ENCODE data around the gene ADCY3.

The ADCY3 gene

DNA sequence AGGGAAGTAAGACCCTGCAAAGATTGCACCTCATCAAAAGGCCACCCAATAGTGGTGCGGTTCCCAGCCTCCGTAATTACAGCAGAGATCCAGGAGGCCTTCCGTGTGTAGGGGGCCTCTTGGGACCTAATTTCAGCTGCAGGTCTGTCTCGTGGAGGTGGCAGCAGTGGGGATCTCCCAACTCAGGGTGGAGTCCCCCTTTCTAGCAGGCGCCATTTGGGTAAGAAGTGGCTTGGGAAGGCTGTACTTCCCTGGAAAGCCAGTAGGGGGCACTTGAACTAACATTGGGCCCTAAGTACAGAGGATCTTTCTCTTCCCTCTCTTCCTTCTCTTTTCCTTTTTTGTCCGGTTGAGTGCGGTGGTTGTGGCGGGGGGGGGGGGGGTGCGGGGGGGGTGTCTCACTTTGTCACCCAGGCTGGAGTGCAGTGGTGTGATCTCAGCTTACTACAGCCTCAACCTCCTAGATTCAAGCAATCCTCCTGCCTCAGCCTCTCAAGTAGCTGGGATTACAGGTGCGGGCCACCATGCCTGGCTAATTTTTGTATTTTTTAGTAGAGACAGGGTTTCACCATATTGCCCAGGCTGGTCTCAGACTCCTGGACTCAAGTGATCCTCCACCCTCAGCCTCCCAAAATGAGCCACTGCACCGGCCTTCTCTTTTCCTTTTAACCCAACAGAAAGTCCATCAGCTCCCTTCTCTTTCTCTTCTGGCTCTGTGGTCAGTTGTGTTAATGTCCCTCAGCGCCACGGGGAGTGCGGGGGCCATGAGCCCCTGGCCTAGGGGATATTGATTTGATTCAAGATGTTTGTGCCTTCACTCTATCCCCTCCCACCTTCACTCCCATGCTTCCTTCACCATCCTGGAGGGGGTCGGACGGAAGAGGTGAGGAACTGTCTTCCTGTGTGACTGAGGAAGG lies 94.8 kb downstream of the ADCY3 start:
- no peaks in the 10 kb centered on the region for H3K9me3 Mint-ChIP-seq
- ATAC-seq (peak; percentile 31), DNase-seq (peak; percentile 48)
- peak overlapping the region; percentile 22 for H3K27ac Mint-ChIP-seq
- no peaks in the 10 kb centered on the region for H3K27me3 Mint-ChIP-seq
- peaks cover 22% of the 10 kb centered on the region for H3K4me1 Mint-ChIP-seq
- no peak overlapping the region for H3K4me3 Mint-ChIP-seq
- H3K36me3 Mint-ChIP-seq (ENCODE audit: low read depth), result peaks cover 49% of the 10 kb centered on the region

DNA sequence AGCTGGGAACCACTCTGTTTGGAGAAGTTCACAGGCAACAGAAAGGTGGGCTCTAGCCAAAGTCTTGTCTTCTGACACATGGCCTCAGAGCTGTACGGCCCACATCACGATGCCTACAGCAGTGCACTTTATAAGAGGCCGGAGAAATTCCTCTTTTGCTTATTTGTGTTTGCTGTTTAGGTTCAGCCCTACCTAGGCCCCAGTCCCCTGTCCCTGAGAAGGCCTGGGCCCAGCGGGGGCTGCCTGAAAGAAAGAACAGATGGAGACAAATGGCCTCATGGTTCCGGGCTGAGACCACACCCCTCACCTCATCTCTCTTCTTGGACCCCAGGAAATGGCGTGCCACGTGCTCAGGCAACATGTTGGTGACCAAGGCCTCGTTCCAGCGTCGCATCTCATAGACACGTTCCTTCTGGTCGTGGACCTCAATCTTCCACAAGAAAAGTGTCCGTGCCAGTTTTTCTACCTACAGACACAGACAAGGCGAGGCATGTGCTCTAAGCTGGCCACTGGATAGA lies 95.9 kb downstream of the ADCY3 start:
- Mint-ChIP-seq H3K9me3 (no peaks in the 10 kb centered on the region), H3K27me3 (no peaks in the 10 kb centered on the region), H3K4me3 (no peak overlapping the region), H3K4me1 (peaks cover 22% of the 10 kb centered on the region), H3K36me3 (ENCODE audit: low read depth) (peaks cover 51% of the 10 kb centered on the region), H3K27ac (no peak overlapping the region)
- DNase-seq (no peak), ATAC-seq (no peak)

DNA sequence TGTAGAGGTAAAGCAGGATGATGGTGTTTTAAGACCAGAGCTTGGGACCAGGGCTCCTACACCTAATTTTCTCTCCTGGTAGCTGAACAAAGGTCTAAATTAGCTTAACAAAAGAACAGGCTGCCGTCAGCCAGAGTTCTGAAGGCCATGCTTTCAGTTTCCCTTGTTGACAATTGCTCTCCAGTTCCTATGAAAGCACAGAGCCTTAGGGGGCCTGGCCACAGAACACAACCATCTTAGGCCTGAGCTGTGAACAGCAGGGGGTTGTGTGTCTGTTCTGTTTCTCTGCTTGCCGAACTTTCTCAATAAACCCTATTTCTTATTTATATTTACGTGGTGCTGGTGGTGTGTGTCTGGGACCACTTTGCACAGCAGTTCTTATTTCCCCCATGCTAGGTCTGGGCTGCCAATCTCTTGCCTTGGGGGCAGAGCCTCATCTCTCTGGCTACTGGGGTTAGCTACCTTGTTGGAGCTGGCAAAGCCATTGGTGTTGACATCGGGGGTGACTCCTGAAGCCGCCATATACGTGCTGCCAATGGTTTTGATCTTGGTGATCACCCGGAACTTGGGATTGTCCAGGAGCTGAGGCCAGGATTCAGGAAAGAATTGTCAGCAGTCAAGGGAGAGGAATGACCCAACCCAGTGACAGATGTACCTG lies 97.9 kb downstream of the ADCY3 start:
- Mint-ChIP-seq H3K4me3 (no peak overlapping the region), H3K4me1 (peaks cover 20% of the 10 kb centered on the region), H3K9me3 (no peaks in the 10 kb centered on the region), H3K36me3 (ENCODE audit: low read depth) (peaks cover 60% of the 10 kb centered on the region), H3K27ac (no peak overlapping the region), H3K27me3 (no peaks in the 10 kb centered on the region)
- ATAC-seq, result no peak
- no peak for DNase-seq

DNA sequence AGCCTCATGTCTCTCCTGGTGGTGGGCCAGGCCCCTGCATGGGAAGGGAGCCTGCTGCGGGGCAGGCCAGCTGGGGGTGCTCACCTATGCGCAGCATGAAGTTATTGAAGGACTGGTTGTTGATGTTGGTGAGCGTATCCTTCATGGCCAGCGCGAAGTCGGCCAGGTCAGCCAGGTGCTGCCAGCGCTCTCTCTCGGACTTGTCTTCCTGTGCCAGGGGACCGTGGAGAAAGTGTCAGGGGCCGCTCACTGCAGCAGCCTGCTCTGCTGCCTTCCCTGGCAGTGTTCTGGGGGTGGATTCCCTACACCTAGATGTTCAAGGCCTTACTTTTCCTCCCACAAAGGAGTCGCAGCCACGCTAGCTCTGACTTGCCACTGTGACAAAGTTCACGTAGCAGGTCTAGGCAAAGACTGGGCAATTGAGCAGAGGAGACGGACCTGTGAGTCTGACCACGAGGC lies 98.6 kb downstream of the ADCY3 start:
- no peak overlapping the region for H3K4me3 Mint-ChIP-seq
- peaks cover 67% of the 10 kb centered on the region for H3K36me3 Mint-ChIP-seq (ENCODE audit: low read depth)
- no peaks in the 10 kb centered on the region for H3K27me3 Mint-ChIP-seq
- H3K9me3 Mint-ChIP-seq, result no peaks in the 10 kb centered on the region
- DNase-seq (no peak), ATAC-seq (no peak)
- no peak overlapping the region for H3K27ac Mint-ChIP-seq
- H3K4me1 Mint-ChIP-seq, result peaks cover 15% of the 10 kb centered on the region

DNA sequence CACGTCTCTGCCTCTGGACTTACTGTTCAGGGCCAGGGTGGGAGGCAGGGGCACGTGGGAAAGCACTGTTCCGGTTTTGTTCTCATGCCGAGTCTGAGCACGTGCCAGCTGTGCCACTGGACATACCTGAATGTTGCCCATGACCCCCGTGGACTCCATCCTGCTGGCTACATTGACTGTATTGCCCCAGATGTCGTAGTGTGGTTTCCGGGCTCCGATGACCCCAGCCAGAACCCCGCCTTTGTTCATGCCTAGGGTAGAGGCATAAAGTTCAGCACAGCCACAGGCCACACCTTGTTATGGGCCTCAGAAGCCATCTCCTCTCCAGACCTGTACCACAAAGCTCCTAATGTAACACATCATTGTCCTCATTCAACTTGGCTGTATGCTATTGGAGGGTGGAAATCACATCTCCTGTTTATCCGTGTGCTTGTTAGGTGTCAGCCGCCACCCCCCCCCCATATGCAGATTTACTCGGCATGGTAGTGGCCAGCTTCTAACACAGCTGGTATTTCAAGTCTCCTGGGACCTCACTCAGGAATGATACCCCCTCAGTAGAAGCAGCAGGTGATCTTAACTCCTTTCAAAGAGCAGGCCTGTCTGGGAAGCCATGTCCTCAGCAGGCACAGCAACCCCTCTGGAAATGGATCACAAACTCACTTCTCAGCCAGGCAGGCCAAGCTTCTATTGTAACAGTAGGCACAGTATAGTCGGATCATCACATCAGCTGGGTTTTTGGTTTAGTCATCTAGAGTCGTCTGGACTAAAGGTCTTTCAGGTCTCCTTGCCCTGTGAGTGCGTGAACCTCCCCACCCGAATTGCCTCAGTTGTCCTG lies 99.2 kb downstream of the ADCY3 start:
- DNase-seq, result no peak
- ATAC-seq, result no peak
- no peak overlapping the region for H3K4me3 Mint-ChIP-seq
- no peaks in the 10 kb centered on the region for H3K9me3 Mint-ChIP-seq
- no peaks in the 10 kb centered on the region for H3K27me3 Mint-ChIP-seq
- peaks cover 8% of the 10 kb centered on the region for H3K4me1 Mint-ChIP-seq
- H3K27ac Mint-ChIP-seq, result no peak overlapping the region
- H3K36me3 Mint-ChIP-seq (ENCODE audit: low read depth), result peaks cover 69% of the 10 kb centered on the region

DNA sequence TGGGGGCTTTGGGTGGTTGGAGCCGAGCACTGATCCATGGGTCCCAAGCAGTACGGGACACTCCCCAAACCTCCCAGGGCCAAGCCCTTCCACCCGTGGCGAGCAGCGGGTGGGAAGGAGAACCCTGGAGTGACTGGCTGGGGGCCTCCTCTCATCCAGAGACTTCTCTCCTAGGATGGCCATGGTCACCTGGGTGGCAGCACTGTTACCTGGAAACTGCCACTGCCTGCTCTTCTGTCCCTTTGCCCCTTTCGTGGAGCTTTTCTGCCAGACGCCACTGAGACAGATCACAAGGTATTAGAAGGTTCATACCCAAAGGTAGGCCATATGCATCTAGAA lies 99.9 kb downstream of the ADCY3 start:
- Mint-ChIP-seq H3K36me3 (ENCODE audit: low read depth) (peaks cover 70% of the 10 kb centered on the region), H3K4me1 (peaks cover 7% of the 10 kb centered on the region), H3K27me3 (no peaks in the 10 kb centered on the region), H3K9me3 (no peaks in the 10 kb centered on the region), H3K27ac (no peak overlapping the region), H3K4me3 (no peak overlapping the region)
- DNase-seq (no peak), ATAC-seq (no peak)

DNA sequence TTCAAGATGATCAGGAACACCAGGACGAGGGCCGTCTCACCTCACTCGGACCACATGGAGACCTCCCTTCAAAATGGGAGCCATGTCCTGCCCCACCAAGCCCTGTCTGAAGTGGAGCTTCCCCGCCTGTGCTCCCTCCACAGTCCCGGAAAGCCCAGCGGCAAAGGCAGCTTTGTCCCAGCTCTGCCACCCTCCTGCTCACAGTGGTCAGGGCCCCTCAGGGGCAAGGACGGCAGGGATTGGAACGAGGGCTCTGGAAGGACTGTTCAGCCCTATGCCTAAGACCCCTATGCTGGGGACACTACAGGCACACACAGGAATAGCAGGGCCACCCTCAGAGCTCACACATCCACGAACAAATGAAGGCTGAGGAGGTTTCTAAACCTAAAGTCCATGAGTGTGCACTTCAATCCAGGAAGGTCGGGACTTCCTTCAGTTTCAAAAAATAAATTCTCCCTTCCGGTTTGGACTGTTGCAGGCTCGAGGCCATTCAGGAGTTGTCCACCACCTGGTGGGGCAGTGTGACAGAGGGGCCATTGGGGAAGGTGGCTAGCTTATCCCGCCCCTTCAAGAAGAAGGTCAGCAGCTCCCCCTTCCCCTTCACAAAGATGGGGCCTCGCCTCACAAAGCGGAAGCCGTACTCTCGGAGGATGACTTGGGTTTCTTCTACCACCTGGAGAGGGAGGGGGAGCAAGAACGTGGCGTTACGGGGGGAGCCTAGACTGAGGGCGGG lies 100.4 kb downstream of the ADCY3 start:
- DNase-seq, result no peak
- H3K4me1 Mint-ChIP-seq, result peaks cover 2% of the 10 kb centered on the region
- no peak overlapping the region for H3K27ac Mint-ChIP-seq
- H3K27me3 Mint-ChIP-seq, result no peaks in the 10 kb centered on the region
- H3K4me3 Mint-ChIP-seq, result no peak overlapping the region
- ATAC-seq, result no peak
- H3K36me3 Mint-ChIP-seq (ENCODE audit: low read depth), result peaks cover 66% of the 10 kb centered on the region
- H3K9me3 Mint-ChIP-seq, result no peaks in the 10 kb centered on the region

DNA sequence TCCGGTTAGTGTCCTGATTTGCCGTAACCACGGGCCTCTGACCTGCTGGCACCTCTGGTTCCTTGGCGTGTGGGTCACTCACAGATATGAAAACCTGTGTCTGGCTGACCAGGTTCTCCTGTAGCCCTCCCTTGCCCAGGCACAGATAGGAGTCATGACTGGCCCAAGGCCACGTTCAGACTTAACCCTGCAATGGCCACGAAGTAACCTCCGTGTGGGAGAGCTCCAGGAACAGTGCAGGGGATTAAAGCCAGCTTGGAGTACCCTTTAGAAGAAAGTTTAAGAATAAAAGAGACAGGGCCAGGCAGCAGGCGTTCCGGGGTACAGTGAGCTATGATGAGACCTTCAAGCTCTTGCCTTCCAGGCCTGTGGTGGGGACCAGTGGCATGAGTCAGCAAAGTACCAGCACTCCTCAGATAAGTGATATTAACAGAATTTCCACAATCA lies 101.3 kb downstream of the ADCY3 start:
- no peak for DNase-seq
- no peak for ATAC-seq
- H3K27ac Mint-ChIP-seq, result peak overlapping the region; percentile 14
- peaks cover 66% of the 10 kb centered on the region for H3K36me3 Mint-ChIP-seq (ENCODE audit: low read depth)
- no peaks in the 10 kb centered on the region for H3K4me1 Mint-ChIP-seq
- H3K9me3 Mint-ChIP-seq, result no peaks in the 10 kb centered on the region
- H3K4me3 Mint-ChIP-seq, result no peak overlapping the region
- H3K27me3 Mint-ChIP-seq, result no peaks in the 10 kb centered on the region

DNA sequence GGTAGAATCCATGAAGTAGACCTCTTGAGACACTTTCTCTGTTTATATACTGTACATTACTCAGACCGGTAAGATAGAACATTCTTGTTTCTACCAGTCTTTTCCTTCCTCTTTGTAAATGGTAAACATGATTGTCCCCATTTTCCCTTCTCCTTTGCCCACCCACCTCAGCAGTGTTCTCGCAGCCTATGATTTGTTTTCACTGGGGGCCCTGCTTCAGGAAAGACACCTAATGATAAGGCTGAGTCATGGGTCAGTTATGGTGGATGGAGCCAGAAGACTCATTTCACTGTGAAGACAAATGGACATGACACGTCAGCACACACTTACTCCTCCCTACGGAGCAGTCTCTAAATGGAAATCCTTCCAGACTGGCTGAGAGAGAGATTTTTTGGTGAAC lies 103.2 kb downstream of the ADCY3 start:
- DNase-seq (no peak), ATAC-seq (no peak)
- Mint-ChIP-seq H3K4me1 (no peaks in the 10 kb centered on the region), H3K4me3 (no peak overlapping the region), H3K27ac (no peak overlapping the region), H3K9me3 (no peaks in the 10 kb centered on the region), H3K27me3 (no peaks in the 10 kb centered on the region), H3K36me3 (ENCODE audit: low read depth) (peaks cover 60% of the 10 kb centered on the region)

DNA sequence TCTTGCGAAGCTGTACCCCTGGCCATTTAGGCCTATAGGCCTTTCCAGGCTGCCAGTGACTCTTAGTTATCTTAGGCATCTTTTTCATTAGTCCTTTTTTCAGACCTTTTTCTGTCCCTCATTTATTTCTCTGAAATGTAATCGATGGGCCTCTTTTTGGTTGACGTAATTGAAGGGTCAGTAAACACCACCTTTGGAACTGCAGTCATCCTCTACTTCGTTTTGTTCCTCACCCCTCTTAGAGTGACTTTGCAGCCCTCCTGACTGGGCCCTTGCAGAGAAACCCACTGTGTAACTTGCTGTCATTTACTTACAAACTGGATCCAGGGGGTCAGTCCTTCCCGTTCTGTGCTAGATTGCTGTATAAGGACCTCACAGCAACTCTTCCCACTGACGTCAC lies 103.6 kb downstream of the ADCY3 start:
- Mint-ChIP-seq H3K36me3 (ENCODE audit: low read depth) (peaks cover 57% of the 10 kb centered on the region), H3K27ac (no peak overlapping the region)

DNA sequence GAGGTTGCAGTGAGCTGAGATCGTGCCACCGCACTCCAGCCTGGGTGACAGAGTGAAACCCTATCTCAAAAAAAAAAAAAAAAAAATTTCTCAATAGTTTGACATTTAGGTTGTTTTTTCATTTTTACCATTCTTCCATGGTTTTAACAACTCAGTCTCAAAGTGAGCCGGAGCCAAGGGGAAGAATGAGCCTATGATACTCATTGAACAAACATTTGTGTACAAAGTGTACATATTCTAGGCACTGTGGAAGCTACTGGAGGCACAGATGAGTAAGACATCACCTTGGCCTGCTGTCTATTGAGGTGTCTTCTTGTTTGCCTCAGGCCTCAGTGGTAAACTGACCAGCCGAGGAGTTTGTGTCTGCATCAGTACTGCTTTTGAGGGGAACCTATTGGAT lies 104.9 kb downstream of the ADCY3 start:
- Mint-ChIP-seq H3K36me3 (ENCODE audit: low read depth) (peaks cover 51% of the 10 kb centered on the region), H3K9me3 (no peaks in the 10 kb centered on the region), H3K27me3 (no peaks in the 10 kb centered on the region), H3K27ac (no peak overlapping the region), H3K4me1 (no peaks in the 10 kb centered on the region), H3K4me3 (no peak overlapping the region)
- ATAC-seq (no peak), DNase-seq (no peak)

More for the DNA sequence above, 103.6 kb downstream of the ADCY3 start:
- Mint-ChIP-seq H3K4me3 (no peak overlapping the region), H3K9me3 (no peaks in the 10 kb centered on the region), H3K4me1 (no peaks in the 10 kb centered on the region), H3K27me3 (no peaks in the 10 kb centered on the region)
- DNase-seq (no peak), ATAC-seq (no peak)

DNA sequence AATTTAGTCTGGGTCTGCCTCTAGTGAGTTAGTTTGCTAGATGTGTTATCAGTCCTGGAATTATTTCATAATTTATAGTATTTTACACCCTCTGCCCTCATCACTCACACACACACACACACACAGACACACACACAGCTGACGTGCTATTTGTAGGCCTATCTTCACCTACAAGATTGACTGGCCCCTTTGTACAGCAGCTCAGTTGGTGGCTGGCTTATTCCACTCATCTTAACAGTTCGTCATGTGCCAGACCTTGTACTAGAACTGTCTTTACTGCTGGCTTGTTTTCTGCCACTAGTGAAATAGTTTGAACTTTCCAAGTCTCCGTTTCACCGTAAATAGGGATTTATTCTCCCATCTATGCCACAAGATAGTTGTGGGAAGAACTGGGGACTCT lies 105.5 kb downstream of the ADCY3 start:
- Mint-ChIP-seq H3K36me3 (ENCODE audit: low read depth) (peaks cover 51% of the 10 kb centered on the region), H3K27ac (no peak overlapping the region), H3K27me3 (no peaks in the 10 kb centered on the region), H3K9me3 (no peaks in the 10 kb centered on the region), H3K4me1 (no peaks in the 10 kb centered on the region), H3K4me3 (no peak overlapping the region)
- DNase-seq (no peak), ATAC-seq (no peak)

DNA sequence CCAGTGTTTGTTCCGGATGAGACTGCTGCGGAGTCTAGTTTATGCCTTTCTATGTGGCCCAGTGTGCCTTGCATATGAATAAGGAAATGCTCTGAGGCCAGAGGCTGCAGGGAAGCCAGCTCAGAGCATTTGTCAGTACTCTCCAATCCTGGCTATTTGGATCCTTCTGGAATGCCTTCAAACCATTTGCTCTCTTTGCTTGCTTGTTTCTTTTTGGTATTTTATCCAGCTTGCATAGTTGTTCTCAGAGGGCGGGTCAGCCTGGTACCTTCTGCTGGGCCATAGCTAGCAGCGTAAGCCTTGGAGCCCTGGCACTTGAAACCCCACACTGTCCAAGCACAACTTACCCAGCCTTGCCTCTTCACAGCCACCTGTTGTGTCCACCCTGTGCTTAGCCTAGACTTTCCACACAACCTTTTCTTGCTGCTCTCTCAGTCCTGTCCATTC lies 106.3 kb downstream of the ADCY3 start:
- Mint-ChIP-seq H3K27ac (no peak overlapping the region), H3K27me3 (no peaks in the 10 kb centered on the region), H3K4me3 (no peak overlapping the region), H3K9me3 (no peaks in the 10 kb centered on the region), H3K4me1 (peaks cover 4% of the 10 kb centered on the region), H3K36me3 (ENCODE audit: low read depth) (peaks cover 50% of the 10 kb centered on the region)
- ATAC-seq (no peak), DNase-seq (no peak)
